Measurements from ENCODE around the gene MYH7B. TPM values are rescaled to one million over a fixed set of nuclear protein-coding genes. Genes with fewer than 3 reads are reported as not detected.

The MYH7B gene
- total RNA-seq, 1 experiment from 2014 or later = 0.22 TPM

DNA sequence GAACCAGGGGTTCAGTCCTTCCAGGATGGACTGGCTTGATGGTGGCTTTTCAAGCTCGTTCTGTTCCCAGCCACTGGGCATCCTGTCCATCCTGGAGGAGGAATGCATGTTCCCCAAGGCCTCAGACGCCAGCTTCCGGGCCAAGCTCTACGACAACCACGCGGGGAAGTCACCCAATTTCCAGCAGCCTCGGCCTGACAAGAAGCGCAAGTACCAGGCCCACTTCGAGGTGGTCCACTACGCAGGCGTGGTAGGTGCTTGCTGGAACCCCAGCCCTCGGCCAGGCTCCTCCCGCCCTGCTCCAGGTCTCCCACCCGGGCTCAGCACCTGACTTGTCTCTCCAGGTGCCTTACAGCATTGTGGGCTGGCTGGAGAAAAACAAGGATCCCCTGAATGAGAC, 34.0 kb downstream of the MYH7B start:
- DNase-seq = no peak
- H4K20me1 ChIP-seq (ENCODE audit: control insufficient read depth, insufficient read depth, insufficient read length) = no peaks in the 10 kb centered on the region

More for the DNA sequence above, 34.0 kb downstream of the MYH7B start:
- no peak overlapping the region for H3K4ac ChIP-seq (ENCODE audit: low read depth, low read length)
- no peak overlapping the region for H3K56ac ChIP-seq (ENCODE audit: insufficient read length, low read depth, low read length)
- no peaks in the 10 kb centered on the region for H3K9me3 Mint-ChIP-seq
- no peak overlapping the region for H4K8ac ChIP-seq (replicated peaks; ENCODE audit: insufficient read length, low read depth, low read length)
- H3K4me1 ChIP-seq (ENCODE audit: insufficient read depth, low read length) = no peaks in the 10 kb centered on the region; the same call in 1 of the 2 replicates
- H4K5ac ChIP-seq (ENCODE audit: insufficient read length, low read depth, low read length) = no peak overlapping the region
- H3K27ac ChIP-seq (ENCODE audit: insufficient read length, low read depth, low read length) = no peak overlapping the region
- no peak overlapping the region for H3K18ac ChIP-seq (ENCODE audit: insufficient read length, low read depth, low read length)
- peaks cover 41% of the 10 kb centered on the region for H3K27me3 Mint-ChIP-seq (ENCODE audit: low read depth)
- no peak overlapping the region for H3K4me3 Mint-ChIP-seq
- H2BK5ac ChIP-seq (ENCODE audit: insufficient read length, low read length) = no peak overlapping the region
- H2BK15ac ChIP-seq (ENCODE audit: low read depth, low read length) = no peak overlapping the region
- no peak overlapping the region for H2BK12ac ChIP-seq (ENCODE audit: insufficient read length, low read depth, low read length)
- no CpG with 5 or more reads among the region's 14 CpGs for WGBS (ENCODE audit: extremely low coverage, insufficient read length, low lambda C conversion rate)
- no peaks in the 10 kb centered on the region for H3K79me2 ChIP-seq (ENCODE audit: insufficient read depth, low read length)
- H2BK20ac ChIP-seq (ENCODE audit: low read depth, low read length, poor library complexity, severe bottlenecking) = no peak overlapping the region
- no peaks in the 10 kb centered on the region for H3K9me3 ChIP-seq (ENCODE audit: control insufficient read depth, low read depth, low read length)
- H3K9ac ChIP-seq (ENCODE audit: extremely low read depth, insufficient read length, low read length) = no peak overlapping the region
- H3K27ac Mint-ChIP-seq = no peak overlapping the region; a peak in 1 of 7 replicates
- H3K23ac ChIP-seq (ENCODE audit: insufficient read length, low read depth, low read length) = no peak overlapping the region
- H3K4me1 Mint-ChIP-seq = peaks cover 26 to 27% of the 10 kb centered on the region in 2 experiments
- H2AFZ ChIP-seq (ENCODE audit: low read length) = no peak overlapping the region
- TF ChIP-seq, protein P1, sequence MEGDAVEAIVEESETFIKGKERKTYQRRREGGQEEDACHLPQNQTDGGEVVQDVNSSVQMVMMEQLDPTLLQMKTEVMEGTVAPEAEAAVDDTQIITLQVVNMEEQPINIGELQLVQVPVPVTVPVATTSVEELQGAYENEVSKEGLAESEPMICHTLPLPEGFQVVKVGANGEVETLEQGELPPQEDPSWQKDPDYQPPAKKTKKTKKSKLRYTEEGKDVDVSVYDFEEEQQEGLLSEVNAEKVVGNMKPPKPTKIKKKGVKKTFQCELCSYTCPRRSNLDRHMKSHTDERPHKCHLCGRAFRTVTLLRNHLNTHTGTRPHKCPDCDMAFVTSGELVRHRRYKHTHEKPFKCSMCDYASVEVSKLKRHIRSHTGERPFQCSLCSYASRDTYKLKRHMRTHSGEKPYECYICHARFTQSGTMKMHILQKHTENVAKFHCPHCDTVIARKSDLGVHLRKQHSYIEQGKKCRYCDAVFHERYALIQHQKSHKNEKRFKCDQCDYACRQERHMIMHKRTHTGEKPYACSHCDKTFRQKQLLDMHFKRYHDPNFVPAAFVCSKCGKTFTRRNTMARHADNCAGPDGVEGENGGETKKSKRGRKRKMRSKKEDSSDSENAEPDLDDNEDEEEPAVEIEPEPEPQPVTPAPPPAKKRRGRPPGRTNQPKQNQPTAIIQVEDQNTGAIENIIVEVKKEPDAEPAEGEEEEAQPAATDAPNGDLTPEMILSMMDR (conservative IDR thresholded peaks at IDR 0.05) = no peak
- H3K14ac ChIP-seq (ENCODE audit: insufficient read depth, low read length) = no peak overlapping the region
- H3K4me2 ChIP-seq (ENCODE audit: insufficient read depth, insufficient read length, low read length) = no peak overlapping the region
- H2AK5ac ChIP-seq (ENCODE audit: insufficient read length, low read length) = no peak overlapping the region
- H3K36me3 Mint-ChIP-seq (ENCODE audit: insufficient read depth in 1 of 3, low read depth in 3 of 3) = peaks cover 0 to 5% (median 0%) of the 10 kb centered on the region in 3 experiments; a peak in 3 of 7 replicates
- H3K23me2 ChIP-seq (ENCODE audit: insufficient read length, low read depth, low read length, poor library complexity, severe bottlenecking) = no peaks in the 10 kb centered on the region
- no peak overlapping the region for H2BK120ac ChIP-seq (ENCODE audit: low read depth, low read length, poor library complexity, severe bottlenecking)
- H3K27me3 ChIP-seq (ENCODE audit: insufficient read depth, low read length) = no peaks in the 10 kb centered on the region
- H3T11ph ChIP-seq (ENCODE audit: low read length) = no peak overlapping the region
- H3K79me1 ChIP-seq (ENCODE audit: insufficient read depth, low read depth, low read length, poor library complexity, severe bottlenecking) = no peaks in the 10 kb centered on the region
- no peak overlapping the region for H4K91ac ChIP-seq (ENCODE audit: insufficient read length, low read depth, low read length)
